ENCODE data around the gene SH3RF1.

DNA sequence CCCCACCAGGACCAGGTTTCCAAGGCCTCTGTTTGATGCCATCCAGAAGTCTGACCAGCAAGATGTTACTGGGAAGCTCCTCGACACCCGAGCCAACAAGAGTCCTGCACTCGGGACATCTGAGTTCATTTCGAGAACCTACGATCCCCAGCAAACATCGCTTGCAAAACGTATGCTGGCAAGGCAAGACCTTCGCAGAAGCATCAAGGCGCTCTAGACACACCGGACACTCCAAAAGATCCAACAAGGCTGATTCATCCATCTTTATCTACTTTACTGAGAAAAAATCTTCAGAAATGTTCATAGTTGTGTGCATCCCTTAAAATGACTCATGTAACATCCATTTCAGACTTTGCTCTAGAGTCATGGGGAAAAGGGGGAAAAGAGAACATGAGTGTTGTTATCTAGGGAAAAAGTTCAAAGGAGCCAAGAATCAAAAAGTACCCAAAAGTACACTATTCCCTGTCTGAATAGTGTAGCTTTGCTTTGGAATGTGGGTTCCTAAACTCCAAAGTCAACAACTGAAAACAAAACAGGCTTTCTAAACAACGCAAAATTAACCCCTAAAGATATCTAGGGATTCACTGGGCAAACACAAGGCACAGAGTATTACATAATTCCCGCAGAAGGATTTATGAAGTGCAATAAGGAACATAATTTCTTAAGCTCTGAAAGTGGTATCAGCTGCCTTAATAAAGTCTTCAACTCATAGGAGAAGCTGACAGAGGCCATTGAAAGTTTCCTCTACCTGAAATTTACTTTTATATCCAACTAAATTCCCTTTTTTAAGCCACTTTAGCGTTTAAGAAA is 1.6 kb downstream of the SH3RF1 start:
- TF ChIP-seq, protein P1, sequence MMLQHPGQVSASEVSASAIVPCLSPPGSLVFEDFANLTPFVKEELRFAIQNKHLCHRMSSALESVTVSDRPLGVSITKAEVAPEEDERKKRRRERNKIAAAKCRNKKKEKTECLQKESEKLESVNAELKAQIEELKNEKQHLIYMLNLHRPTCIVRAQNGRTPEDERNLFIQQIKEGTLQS (IDR thresholded peaks at IDR 0.05): no peak
- no peak for TF ChIP-seq POLR2AphosphoS5 (IDR thresholded peaks at IDR 0.05; ENCODE audit: low read depth, low read length)
- TF ChIP-seq, protein P2, sequence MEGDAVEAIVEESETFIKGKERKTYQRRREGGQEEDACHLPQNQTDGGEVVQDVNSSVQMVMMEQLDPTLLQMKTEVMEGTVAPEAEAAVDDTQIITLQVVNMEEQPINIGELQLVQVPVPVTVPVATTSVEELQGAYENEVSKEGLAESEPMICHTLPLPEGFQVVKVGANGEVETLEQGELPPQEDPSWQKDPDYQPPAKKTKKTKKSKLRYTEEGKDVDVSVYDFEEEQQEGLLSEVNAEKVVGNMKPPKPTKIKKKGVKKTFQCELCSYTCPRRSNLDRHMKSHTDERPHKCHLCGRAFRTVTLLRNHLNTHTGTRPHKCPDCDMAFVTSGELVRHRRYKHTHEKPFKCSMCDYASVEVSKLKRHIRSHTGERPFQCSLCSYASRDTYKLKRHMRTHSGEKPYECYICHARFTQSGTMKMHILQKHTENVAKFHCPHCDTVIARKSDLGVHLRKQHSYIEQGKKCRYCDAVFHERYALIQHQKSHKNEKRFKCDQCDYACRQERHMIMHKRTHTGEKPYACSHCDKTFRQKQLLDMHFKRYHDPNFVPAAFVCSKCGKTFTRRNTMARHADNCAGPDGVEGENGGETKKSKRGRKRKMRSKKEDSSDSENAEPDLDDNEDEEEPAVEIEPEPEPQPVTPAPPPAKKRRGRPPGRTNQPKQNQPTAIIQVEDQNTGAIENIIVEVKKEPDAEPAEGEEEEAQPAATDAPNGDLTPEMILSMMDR (IDR thresholded peaks at IDR 0.05 in 2 of 3, conservative IDR thresholded peaks at IDR 0.05 in 1 of 3; ENCODE audit: borderline replicate concordance in 1 of 3, insufficient read depth in 1 of 3, low read depth in 2 of 3, low read length in 2 of 3): no peak
- no peak for TF ChIP-seq RAD21 (IDR thresholded peaks at IDR 0.05; ENCODE audit: low read depth)
